ENCODE measurements around the gene MOV10L1. TPM values are rescaled to one million over a fixed set of nuclear protein-coding genes. Genes with fewer than 3 reads are reported as not detected.

Gene MOV10L1
- total RNA-seq, 4 donors from 2014 or later: 0.68 to 0.80 TPM; not detected in 2

GRCh38 chr22:50200461-50201190 is 110.8 kb downstream of the MOV10L1 start, which contains the start of gene SELENOO:
TSS of gene SELENOO (plus strand) at chr22:50201011. CDS start at chr22:50201037, 26 bp downstream.
- peaks cover 24% of the 10 kb centered on the region for H3K36me3 ChIP-seq
- no peaks in the 10 kb centered on the region for H3K27me3 ChIP-seq
- H3K27ac ChIP-seq: peak within 1 kb of the TSS; percentile 83
- H3K9me3 ChIP-seq: no peaks in the 10 kb centered on the region
- peaks cover 28% of the 10 kb centered on the region for H3K4me1 ChIP-seq
- H3K4me3 ChIP-seq: peak within 1 kb of the TSS; percentile 86
- no peak for TF ChIP-seq CTCF (IDR thresholded peaks at IDR 0.05)
- TF ChIP-seq EP300 (IDR thresholded peaks at IDR 0.05): no peak
- peak; percentile 15 to 69 for TF ChIP-seq POLR2A (IDR thresholded peaks at IDR 0.05)
- TF ChIP-seq POLR2AphosphoS5 (IDR thresholded peaks at IDR 0.05): peak in 1 of 3 donors; percentile 26
- DNase-seq (ENCODE audit: low spot score in 2 of 2): peak; percentile 93 to 95
- WGBS: 0% methylated on average over 5 of the region's 105 CpGs

DNA sequence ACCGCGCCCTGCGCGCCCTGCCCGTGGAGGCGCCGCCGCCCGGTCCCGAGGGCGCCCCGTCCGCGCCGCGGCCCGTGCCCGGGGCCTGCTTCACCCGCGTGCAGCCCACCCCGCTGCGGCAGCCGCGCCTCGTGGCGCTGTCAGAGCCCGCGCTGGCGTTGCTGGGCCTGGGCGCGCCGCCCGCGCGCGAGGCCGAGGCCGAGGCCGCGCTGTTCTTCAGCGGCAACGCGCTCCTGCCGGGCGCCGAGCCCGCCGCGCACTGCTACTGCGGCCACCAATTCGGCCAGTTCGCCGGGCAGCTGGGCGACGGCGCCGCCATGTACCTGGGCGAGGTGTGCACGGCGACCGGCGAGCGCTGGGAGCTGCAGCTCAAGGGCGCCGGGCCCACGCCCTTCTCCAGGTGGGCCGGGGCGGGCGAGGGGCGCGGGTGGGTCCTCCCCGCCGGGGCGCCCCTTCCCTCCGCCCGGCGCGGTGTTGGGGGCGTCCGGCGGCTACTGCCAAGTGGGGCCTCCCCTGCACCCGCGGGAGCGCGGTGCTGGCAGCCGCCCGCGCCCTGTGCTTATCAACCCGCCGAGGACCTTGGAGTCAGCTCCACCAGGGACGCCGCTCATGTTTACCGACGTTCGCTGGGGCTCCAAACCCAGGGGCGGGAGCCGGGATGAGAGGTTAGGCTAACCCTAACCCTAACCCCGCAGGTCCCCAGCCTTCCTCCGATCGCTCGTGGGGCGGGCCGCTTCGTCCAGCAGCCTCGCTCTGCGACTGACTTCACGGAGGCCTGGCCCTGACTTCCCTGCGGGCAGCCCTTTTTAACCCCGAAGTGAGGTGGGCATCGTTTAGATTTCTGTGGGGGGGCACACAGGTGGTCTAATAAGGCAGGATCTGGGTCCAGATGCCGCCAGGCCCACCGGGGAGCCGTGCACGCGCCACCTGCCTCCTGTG is 111.7 kb downstream of the MOV10L1 start:
- Histone ChIP-seq H3K4me1 (peaks cover 34% of the 10 kb centered on the region), H3K36me3 (peaks cover 28% of the 10 kb centered on the region), H3K9me3 (no peaks in the 10 kb centered on the region), H3K4me3 (peak overlapping the region; percentile 86), H3K27me3 (no peaks in the 10 kb centered on the region), H3K27ac (peak overlapping the region; percentile 83)
- 26% methylated on average over 6 of the region's 115 CpGs for WGBS
- TF ChIP-seq POLR2A (IDR thresholded peaks at IDR 0.05) (no peak), CTCF (IDR thresholded peaks at IDR 0.05) (no peak), POLR2AphosphoS5 (IDR thresholded peaks at IDR 0.05) (no peak), EP300 (IDR thresholded peaks at IDR 0.05) (no peak)
- no peak for DNase-seq (ENCODE audit: low spot score in 2 of 2)

DNA sequence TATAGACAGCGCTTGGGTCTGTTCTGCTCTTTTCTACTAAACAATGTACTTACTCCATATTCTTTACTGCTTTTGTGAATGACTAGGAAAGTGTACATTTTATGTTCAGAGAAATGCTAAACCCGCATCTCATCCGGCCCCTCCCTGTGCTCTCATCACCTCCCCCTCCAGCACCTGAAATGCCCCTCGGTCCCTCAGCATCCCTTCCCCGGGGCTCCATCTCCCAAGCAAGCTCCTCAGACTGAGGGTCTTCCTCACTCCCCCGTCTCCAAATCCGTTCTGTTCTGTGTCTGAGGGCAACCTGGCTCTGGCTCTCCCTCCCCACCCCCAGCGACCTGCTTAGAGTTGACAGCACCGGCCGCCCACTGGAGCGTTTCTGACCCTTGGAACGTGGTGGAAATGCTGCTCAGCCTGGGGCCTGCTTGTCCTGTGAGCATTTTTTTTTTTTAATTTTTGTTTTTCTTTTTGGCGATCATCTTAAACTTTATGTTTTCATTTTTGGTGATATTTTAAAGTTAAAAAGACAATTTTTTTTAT is 112.4 kb downstream of the MOV10L1 start:
- H3K27ac ChIP-seq: no peak overlapping the region
- no peak for DNase-seq (ENCODE audit: low spot score in 2 of 2)
- no peaks in the 10 kb centered on the region for H3K27me3 ChIP-seq
- H3K9me3 ChIP-seq: no peaks in the 10 kb centered on the region
- no peak for TF ChIP-seq EP300 (IDR thresholded peaks at IDR 0.05)
- no peak for TF ChIP-seq CTCF (IDR thresholded peaks at IDR 0.05)
- no peak for TF ChIP-seq POLR2A (IDR thresholded peaks at IDR 0.05)
- TF ChIP-seq POLR2AphosphoS5 (IDR thresholded peaks at IDR 0.05): no peak
- WGBS: 71% methylated on average over 13 of the region's 13 CpGs
- peaks cover 32% of the 10 kb centered on the region for H3K36me3 ChIP-seq
- H3K4me1 ChIP-seq: peaks cover 39% of the 10 kb centered on the region
- H3K4me3 ChIP-seq: peak overlapping the region; percentile 86

DNA sequence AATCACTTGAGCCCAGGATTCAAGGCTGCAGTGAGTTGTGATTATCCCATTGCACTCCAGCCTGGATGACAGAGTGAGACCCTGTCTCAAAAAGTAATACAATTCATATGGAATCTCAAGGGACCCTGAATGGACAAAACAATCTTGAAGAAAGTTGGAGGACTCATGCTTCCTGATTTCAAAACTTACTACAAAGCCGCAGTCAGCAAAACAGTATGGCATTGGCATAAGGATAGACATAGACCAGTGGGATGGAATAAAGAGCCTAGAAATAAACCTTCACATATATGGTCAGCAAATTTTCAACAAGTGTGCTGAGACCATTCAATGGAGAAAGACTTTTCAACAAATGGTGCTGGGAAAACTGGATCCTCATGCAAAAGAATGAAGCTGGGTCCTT is 113.5 kb downstream of the MOV10L1 start:
- TF ChIP-seq EP300 (IDR thresholded peaks at IDR 0.05): no peak
- no peak for TF ChIP-seq POLR2A (IDR thresholded peaks at IDR 0.05)
- TF ChIP-seq CTCF (IDR thresholded peaks at IDR 0.05): no peak
- TF ChIP-seq POLR2AphosphoS5 (IDR thresholded peaks at IDR 0.05): no peak
- H3K9me3 ChIP-seq: no peaks in the 10 kb centered on the region
- 100% methylated on average over 1 of the region's 1 CpG for WGBS
- H3K27ac ChIP-seq: no peak overlapping the region
- H3K4me1 ChIP-seq: peaks cover 39% of the 10 kb centered on the region
- no peak for DNase-seq (ENCODE audit: low spot score in 2 of 2)
- H3K27me3 ChIP-seq: no peaks in the 10 kb centered on the region
- peaks cover 29% of the 10 kb centered on the region for H3K36me3 ChIP-seq
- H3K4me3 ChIP-seq: no peak overlapping the region

Data from suprapubic skin (tissue), 4 donors.